ENCODE measurements around the gene AFF3.
"Not testable (repeated sequence)": the region's sequence is repeated elsewhere in the genome, so short reads cannot be mapped to it uniquely, and the experiment has no call there.

The AFF3 gene, protein sequence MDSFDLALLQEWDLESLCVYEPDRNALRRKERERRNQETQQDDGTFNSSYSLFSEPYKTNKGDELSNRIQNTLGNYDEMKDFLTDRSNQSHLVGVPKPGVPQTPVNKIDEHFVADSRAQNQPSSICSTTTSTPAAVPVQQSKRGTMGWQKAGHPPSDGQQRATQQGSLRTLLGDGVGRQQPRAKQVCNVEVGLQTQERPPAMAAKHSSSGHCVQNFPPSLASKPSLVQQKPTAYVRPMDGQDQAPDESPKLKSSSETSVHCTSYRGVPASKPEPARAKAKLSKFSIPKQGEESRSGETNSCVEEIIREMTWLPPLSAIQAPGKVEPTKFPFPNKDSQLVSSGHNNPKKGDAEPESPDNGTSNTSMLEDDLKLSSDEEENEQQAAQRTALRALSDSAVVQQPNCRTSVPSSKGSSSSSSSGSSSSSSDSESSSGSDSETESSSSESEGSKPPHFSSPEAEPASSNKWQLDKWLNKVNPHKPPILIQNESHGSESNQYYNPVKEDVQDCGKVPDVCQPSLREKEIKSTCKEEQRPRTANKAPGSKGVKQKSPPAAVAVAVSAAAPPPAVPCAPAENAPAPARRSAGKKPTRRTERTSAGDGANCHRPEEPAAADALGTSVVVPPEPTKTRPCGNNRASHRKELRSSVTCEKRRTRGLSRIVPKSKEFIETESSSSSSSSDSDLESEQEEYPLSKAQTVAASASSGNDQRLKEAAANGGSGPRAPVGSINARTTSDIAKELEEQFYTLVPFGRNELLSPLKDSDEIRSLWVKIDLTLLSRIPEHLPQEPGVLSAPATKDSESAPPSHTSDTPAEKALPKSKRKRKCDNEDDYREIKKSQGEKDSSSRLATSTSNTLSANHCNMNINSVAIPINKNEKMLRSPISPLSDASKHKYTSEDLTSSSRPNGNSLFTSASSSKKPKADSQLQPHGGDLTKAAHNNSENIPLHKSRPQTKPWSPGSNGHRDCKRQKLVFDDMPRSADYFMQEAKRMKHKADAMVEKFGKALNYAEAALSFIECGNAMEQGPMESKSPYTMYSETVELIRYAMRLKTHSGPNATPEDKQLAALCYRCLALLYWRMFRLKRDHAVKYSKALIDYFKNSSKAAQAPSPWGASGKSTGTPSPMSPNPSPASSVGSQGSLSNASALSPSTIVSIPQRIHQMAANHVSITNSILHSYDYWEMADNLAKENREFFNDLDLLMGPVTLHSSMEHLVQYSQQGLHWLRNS (N-terminal part only)

DNA sequence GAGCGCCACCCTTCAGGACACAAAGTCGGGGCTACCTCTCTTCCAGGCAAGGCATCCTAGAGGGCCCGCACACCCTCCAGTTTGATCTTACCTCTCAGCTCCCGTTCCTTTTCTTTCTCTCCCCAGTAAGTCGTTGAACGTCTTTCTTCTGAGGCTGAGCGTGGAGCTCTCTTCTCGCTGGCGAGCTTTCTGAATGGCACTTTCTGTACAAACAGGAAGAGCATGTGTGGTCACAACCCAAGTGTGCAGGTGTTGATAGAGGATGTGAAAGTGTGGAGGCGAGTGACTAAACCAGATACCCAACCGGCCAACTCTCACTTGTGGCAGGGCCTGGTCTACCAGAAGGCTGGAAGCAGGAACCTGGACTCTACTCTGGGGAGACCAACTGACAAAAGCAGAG lies at the start of gene AFF3:
Gene AFF3 (minus strand): TSS at position 198 of the 400 bp plus-strand sequence. CDS start 38,136 bp downstream, outside the sequence.
- no peak for DNase-seq

DNA sequence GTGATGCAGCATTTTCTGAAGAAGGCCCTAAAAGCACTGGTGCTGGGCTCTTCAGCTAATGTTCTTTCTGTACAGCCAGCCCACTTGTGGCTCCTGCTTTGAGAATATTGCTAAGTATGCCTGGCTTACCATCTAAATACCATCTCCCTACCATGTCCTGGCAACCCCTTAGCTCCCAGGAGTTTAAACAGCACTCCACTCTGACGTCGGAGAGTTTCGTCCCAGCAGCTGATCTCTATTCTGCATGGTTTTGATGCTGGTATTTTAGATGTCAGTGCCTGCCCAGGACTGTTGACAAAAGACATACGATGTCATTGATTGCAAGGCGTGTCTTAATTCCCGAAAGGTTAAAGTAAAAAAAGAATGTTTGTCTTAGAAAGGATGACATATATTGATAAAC lies 47.0 kb upstream of the AFF3 start:
- no peak for DNase-seq

DNA sequence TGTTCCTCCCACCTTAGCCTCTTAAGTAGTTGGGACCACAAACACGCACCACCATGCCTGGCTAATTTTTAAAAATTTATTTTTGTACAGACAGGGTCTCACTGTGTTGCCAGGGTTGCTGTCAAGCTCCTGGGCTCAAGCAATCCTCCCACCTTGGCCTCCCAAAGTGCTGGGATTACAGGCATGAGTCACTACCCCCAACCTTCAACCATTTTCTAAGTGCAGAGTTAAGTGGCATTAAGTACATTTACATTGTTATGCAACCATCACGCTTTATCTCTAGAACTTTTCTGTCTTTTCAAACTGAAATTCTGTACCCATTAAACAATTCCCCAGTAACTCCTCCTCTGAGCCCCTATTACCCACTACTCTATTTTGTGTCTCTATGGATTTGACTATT lies 45.9 kb upstream of the AFF3 start:
- no peak for DNase-seq

DNA sequence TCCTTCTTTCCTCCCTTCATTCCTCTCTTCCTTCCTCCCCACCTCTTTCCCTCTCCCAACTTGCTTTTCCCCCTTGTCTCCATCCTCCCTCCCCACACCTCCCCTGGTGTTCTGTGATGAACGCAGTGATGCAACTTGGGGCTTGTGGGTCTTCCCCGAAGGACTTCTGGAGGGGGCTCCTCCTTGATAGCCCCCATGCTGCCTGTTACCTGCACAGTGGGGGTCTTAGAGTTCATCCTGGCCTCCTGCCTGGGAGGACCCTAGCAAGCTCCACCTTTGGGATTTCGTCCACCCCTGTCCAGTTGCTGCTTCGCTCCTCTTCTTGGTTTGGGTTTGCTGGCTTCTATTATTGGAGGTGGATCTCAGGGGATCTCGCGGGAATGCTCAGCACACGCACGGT lies 43.7 kb upstream of the AFF3 start:
- DNase-seq, result no peak

DNA sequence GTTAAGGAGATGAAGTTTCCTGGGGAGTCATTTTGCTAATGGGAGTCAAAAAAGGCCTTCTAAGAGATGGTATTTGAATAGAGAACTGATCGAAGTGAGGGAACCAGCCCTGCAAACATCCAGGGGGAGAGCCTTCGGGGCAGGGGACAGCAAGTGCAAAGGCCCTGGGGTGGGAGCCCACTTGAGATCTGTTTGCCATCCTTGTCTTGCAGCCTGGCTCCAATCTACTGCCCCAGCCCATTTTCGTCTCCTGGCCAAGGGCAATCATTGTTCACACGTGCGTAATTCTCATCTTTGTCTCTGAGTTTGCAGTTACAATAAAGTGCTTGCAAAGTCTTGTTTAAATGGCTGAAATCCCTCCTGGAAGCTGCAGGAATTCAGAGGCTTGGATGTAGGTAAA lies 43.1 kb upstream of the AFF3 start:
- DNase-seq, result no peak

DNA sequence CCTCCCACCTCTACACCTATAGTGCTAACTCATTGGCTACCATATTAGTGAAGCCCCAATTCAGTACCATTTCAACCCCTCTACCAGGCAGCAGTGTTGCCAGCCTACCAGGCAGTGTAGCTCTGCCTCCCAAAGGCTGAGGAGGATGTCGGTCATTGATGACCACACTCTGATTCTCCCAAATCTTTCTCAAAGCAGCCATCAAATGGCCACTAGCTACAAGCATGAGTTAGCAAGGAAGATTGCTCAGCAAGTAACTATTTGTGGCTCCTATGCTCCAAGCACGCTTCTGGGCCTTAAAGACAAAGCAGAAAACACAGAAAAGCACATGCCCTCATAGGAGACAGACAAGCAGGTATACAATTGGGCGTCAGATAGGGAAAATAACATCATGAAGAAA lies 42.7 kb upstream of the AFF3 start:
- DNase-seq, result no peak

DNA sequence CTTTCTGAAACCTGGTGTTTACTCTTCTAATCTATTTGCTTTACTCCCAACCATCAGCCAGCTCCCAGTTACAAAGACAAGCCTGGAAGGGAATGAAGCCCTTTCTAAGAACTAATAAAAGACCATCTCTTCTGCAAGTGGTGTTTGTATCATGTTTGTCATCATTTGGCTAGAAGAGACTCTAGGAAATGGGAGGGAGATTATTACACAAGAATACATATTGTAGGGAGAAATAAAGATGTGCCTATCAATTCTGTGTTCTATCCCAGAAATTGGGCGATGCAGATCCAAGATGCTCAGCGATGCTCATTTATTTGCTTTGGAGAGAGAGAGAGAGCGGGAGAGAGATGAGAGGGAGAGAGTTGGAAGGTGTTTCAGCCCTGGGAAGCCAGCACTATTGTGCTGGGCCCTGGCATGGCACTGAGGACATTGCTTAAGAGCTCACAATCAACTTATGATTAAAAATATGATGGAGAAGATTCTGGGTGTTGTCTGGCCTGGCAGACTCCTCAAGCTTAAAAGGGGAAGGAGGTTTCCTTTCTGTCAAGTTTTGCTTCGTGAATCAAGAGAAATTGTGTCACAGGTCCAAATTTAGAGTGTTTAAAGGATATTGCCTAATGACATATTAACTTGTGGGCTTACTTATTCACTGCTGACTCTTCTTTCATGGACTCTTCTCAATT lies 41.8 kb upstream of the AFF3 start:
- DNase-seq, result no peak

DNA sequence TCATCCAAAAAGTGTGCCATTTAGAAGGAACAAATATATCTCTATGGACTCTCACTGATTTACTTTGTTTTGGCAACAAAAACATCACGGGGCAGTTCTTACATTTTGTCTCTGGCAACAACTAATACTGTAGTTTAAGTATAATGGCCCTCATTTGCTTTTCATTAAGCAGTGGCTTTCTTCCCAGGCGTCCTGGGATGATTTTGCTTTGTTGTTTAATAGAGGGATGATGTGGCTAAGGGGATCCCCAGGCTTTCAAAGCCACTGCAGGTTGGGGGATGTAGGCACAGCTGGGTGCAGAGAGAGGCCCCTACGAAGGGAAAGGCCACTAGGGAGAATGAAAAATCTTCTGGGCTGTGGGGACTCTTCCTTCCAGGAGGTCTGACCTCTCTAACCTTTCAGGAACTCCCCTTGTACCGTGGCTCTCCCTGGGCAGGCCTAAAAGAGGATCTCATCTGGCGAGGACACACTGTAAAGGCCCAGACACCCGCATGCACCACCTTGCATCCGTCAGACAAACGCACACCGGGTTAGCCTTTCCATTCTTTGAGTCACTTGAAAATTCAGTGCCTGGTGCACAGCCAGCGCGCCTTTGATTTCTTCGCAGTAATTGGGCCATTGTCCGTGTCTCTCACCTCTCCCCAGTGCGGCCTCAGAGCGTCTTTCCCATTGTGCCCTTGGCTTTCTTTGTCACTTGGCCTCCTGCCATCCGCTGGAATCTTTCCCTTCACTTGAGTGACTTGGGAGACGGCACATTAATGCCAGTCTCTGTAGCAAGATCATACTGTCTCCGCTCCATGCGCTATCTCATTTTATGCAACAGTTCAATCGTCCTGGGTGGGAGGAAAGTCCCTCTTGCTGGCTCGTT lies 40.3 kb upstream of the AFF3 start:
- DNase-seq, result no peak

DNA sequence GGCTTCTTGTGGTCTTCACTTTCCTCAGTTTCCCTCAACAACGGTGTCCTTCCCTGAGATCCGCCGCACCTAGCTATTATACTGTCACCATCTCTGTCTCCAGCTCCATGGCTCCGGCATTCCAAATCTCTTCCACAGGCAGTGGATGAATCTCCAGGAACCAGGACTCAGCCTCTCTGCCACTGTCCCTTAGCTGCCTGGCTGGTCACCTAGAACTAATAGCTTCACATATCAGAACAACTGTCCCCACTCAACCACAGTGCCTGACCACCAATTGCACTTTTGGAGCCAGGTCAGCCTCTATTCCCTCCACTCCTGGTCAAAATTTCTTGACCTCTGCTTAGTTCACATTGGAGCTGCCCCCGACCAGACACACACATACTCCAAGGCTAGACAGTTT lies 38.1 kb upstream of the AFF3 start:
- no peak for DNase-seq

DNA sequence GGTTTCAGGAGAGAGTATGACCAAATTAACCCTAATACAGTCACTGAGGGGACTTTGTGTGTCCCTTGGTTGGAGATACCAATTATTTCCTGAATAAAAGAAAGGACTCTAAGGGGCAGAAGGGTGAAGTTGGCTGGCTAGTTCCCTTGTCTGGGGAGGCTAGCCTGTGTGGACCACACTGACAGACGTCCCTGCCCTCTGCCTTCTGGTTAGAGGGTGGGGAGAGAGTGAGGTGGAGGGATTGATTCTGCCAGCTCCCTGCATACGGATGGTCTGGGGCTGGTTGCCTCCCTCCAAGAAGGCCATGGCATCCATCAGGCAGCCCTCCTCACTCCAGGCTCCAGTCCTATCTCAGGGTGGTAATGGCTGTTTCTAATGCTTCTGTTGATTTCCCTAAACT lies 37.4 kb upstream of the AFF3 start:
- no peak for DNase-seq

DNA sequence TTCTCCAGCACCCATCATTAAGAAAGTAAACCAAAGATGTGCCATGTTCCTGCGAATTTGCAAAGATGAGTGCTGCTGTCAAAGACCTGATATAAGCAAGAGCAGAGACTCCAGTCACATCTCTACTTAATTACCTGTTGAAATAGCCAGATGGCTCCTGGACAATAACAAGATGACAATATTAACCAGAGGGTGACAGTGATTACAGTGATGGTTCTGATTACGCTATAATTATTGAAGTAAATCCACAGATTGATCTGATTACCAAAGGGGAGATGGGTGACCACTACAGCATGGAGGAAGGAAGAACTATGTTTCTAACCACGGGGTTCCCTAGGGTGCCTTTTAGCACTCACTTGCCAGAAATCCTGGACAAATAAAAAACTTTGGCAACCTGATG lies 36.5 kb upstream of the AFF3 start:
- DNase-seq, result no peak

DNA sequence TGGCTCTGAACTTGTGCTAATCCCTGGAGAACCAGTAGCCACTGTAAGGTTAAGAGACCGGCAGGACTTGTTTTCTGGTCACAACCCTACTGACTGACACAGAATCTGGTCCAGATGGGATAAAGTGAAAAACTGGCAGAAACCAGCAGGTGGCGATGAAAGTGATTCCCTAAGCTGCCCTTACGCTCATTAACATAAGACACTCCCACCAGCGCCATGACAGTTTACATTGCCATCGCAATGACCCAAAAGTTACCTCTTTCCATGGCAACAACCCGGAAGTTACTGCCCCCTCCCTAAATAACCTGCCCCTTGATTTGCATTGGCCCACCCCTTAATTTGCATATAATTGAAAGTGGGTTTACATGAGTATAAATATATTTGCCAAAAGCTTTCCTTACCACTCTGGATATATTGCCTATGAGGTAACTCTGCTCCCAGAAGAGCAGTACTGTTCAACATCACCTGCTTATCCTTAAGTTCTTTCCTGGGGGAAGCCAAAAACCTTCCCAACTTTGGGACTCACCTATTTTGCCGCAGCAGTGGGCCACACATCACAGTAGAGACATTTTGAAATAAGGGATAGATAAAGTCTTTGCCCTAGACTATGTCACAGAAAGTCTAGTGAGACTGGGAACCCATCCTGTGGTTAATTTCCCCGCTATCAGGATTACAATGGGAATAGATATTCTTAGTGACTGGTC lies 35.8 kb upstream of the AFF3 start:
- DNase-seq, result peak; percentile 40

DNA sequence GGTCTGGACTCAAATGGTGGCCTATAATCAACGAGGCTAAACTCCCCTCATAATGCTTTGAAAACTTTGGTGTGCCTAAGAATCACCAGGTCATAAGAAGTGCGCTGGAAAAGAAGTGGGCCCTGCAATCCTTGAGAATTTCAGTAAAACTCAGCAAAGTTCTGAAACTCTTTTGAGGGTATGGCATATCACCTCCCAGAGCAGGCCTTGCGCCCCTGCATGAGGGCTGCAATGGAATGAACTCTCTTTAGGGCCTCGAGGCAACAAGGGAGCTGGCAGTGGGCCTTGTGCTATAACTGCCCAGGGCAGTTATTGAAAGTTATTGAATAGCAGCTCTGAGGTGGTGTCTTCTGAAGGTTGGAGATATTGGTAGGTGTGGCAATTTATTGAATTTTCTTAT lies 34.5 kb upstream of the AFF3 start:
- no peak for DNase-seq

DNA sequence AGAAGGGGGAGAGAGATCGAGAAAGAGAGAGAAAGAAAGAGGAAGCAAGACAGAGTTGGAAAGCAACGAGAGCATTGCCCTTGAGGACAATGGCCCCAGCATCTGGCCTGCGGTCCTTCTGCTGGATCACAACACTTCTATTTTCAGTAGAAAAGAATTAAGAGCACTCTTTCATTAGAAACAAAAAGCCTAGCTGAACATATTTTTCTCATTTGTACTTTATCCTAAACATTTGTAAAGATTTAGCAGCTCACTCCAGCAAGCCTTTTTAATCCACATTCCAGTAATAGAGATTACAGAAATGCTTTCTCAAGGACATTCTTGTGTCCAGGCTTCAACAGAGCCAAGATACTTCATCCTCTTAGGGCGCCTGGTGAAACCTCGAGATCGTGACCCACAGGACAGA lies 31.6 kb upstream of the AFF3 start:
- DNase-seq, result no peak

DNA sequence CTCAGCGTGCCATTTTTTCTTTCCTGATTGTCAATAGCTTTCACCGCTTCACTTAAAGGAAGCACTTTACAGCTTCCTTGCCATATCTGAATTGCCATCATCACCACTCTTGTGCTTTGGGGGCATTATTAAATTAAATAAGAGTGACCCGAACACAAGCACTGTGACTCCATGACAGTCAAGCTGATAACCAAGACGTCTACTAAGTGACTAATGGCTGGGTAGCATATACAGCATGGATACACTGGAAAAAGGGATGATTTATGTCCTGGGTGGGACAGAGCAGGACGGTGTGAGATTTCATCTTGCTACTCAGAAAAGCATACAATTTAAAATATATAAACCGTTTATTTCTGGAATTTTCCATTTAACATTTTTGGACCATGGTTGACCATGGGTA lies 24.3 kb upstream of the AFF3 start:
- no peak for DNase-seq

DNA sequence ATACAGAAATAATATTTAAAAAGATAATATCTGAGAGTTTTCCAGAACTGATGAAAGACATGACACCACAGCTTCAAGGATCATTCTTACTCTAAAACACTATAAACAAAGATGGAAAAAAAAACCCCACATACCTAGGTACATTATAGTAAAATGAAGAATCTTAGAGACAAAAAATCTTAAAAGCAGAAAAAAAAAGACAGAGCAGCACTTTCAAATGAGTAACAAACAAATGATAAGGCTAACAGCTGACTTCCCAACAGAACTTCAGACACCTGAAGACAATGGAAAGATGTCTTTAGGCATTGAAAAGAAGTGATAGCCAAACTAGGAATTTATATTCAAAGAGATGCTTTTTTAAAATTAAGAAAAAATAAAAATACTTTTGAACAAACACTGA lies 21.2 kb upstream of the AFF3 start:
- no peak for DNase-seq

DNA sequence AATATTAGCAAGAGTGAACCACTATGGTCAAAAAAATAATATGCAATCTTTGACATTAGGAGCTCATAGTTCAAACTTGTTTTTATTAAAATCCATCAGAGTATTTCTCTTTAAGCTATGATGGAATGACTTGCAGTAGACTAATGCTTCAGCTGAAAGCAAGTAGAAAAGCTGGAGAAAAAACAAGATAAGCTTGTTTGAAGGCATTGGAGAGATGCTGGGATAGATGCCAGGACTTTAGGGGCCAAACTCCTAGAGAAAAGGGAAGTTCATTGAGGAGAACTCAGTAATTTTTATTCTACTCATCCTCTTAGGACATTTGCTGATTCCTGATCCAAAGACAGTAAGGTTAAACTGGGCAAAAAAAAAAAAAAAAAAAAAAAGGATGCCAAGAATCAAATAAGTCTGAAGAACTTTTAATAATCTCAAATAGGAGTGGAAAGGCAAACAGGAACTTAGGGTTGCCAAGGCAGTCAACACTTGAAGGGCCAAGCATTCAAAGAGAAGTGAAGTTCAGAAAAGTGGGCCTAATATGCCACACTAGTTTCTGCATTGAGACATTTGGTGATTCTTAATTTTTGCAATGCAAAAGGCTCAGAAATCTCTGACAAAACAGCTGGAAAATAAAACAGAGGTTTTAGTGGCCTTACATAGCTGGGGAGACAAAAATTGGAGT lies 19.7 kb upstream of the AFF3 start:
- DNase-seq, result no peak

DNA sequence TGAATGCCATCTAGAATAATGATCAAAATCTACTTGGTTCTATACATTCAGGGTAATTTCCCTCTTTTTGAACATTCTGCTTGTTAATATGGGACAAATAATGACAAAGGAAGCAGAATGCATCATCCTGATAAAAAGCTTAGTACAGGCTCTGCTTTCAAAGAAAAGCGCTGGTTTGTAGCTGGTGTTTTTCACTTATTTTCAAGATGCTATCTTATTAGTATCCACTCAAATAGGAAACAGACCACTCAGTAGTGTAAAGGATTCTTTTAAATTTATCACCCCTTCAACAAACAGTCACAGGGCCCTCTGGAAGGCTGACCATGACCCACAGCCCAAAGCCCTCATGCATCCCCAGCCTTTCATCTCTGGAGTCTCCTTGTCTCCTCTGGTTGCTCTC lies 18.0 kb upstream of the AFF3 start:
- DNase-seq, result no peak

DNA sequence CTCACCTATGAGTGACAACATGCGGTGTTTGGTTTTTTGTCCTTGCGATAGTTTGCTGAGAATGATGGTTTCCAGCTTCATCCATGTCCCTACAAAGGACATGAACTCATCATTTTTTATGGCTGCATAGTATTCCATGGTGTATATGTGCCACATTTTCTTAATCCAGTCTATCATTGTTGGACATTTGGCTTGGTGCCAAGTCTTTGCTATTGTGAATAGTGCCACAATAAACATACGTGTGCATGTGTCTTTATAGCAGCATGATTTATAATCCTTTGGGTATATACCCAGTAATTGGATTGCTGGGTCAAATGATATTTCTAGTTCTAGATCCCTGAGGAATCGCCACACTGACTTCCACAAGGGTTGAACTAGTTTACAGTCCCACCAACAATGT lies 9.4 kb upstream of the AFF3 start:
- not testable (repeated sequence) for DNase-seq

DNA sequence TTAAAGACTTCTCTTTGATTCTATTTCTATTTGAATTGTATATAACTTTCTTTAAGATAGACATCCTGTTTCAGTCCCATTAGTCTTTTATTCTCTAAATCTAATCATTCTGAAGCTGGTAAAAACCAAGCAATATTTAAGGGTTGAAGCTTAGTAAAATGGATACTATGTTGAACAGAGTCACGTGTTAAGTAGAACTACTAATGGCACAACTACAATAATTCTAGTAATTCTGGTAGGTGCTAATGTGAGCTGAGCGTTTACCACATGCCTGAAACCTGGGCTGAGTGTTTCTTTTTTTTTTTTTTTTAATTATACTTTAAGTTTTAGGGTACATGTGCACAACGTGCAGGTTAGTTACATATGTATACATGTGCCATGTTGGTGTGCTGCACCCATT lies 8.9 kb upstream of the AFF3 start:
- DNase-seq, result no peak

DNA sequence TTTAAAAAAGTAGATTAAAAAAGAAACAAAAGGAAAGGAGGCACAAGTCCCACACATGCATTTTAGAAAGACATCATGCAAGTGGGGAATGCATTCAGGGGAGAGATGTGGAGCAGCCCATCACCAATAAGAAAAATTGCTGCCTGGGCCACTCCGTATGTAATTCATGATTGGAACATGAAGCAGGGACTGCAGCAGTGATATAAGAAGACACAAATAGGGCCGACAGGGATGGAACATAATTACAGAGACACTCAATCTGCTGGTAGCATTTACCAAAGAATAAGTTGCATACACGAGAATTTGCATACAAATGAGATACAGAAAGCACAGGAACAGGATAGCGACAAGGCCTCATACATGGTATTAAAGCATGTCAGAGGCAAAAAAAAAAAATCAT lies 6.5 kb upstream of the AFF3 start:
- no peak for DNase-seq
